ENCODE data around the gene CCDC182.
A peak's percentile ranks its signal among the peaks of the same experiment; 100 is the strongest.

CCDC182 gene

GRCh38 chr17:57707892-57708291, 37.2 kb downstream of the CCDC182 start:
- peak overlapping the region; percentile 41 for H3K4me3 ChIP-seq (ENCODE audit: low read length)

DNA sequence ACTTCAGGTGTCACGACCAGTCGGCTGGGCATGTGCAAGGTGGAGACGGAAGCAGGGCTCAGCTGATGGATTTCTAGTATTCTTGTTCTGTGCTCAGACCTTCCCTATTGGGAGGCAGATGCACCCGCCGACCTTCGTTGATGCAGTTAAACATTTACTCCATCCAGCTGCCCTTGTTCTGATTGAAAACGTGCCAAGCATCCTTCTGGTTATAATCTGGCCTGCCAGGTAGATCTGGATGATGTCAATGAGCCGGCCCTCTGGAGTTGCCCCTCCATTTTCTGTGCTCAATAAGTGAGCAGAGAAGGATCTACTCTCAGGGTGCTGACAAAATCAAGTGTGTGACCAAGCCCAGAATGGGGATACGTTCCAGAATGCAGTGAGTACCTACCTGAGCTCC, 38.3 kb downstream of the CCDC182 start:
- no peak overlapping the region for H3K4me3 ChIP-seq (ENCODE audit: low read length)
- H3K9ac ChIP-seq (ENCODE audit: low read depth, low read length), result no peak overlapping the region
- H3K9me3 ChIP-seq (ENCODE audit: insufficient read depth, low read depth, low read length), result no peaks in the 10 kb centered on the region
- no peaks in the 10 kb centered on the region for H3K27me3 ChIP-seq (ENCODE audit: insufficient read depth, low read length)
- H3K27ac ChIP-seq (ENCODE audit: low read length), result no peak overlapping the region
- H3K36me3 ChIP-seq (ENCODE audit: insufficient read depth, low read depth, low read length), result no peaks in the 10 kb centered on the region
- peaks cover 7% of the 10 kb centered on the region; the same call in 1 of the 2 replicates for H3K4me1 ChIP-seq (ENCODE audit: insufficient read depth, low read length)

More at GRCh38 chr17:57707892-57708291, 37.2 kb downstream of the CCDC182 start:
- H3K36me3 ChIP-seq (ENCODE audit: insufficient read depth, low read depth, low read length), result no peaks in the 10 kb centered on the region
- peaks cover 7% of the 10 kb centered on the region; the same call in 1 of the 2 replicates for H3K4me1 ChIP-seq (ENCODE audit: insufficient read depth, low read length)
- no peak overlapping the region for H3K9ac ChIP-seq (ENCODE audit: low read depth, low read length)
- no peaks in the 10 kb centered on the region for H3K9me3 ChIP-seq (ENCODE audit: insufficient read depth, low read depth, low read length)
- no peaks in the 10 kb centered on the region for H3K27me3 ChIP-seq (ENCODE audit: insufficient read depth, low read length)
- H3K27ac ChIP-seq (ENCODE audit: low read length), result no peak overlapping the region

DNA sequence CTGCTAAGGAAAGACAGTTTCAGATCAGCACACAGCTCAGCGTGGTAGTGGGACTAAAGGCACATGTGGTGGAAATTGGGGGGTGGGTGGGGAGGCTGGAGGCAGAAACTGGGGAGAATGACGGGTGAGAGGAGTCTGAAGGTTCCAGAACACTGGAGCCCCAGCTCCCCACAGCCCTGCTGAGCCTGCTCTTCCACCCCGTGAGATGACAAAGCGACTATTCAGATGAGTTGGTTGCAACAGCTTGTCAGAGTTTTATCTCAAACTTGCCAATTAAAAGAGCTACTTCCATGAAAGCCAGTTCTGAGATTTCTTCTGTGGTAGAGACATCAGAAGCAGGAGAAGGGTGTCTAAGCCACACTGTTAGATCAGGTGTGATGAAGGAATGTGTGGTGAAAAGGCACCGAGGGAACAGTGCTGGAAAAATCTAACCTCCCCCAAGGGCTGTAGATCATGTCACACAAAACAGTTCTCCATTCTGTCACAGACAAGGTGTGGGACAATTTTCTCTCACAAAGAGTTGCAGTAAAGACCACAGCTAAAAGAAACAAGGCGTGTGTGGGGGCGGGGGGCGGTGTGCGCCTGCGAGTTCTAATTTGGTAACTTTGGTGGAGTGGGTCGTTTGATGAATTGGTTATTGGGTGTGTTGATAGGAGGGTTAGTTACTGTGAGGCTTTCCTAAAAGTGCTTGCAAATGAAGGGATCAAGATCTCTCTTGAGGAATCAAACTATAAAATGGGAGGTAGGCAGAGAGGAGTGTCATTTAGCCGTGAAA, 39.0 kb downstream of the CCDC182 start:
- Histone ChIP-seq H3K4me3 (ENCODE audit: low read length) (no peak overlapping the region), H3K9ac (ENCODE audit: low read depth, low read length) (no peak overlapping the region), H3K4me1 (ENCODE audit: insufficient read depth, low read length) (peaks cover 7% of the 10 kb centered on the region; the same call in 1 of the 2 replicates), H3K9me3 (ENCODE audit: insufficient read depth, low read depth, low read length) (no peaks in the 10 kb centered on the region), H3K27ac (ENCODE audit: low read length) (no peak overlapping the region), H3K36me3 (ENCODE audit: insufficient read depth, low read depth, low read length) (no peaks in the 10 kb centered on the region), H3K27me3 (ENCODE audit: insufficient read depth, low read length) (no peaks in the 10 kb centered on the region)

DNA sequence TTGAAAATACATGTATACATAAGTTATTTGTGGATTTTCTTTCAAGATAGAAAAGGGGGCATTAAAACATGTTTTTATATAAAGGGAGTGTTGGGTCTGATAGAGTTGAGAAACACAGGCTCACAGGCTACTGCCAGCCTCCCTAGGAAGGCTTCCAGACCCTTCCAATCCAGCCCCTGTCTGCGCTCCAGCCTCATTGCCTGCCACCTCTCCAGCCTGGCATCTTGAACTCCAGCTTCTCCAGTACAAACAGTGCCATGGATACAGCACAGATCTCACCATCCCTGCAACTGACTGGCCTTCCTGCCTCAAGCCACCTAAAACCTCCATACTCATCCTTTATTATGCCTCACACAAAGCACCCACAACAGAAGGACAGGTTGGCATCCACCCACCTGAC, 40.7 kb downstream of the CCDC182 start:
- Histone ChIP-seq H3K4me3 (ENCODE audit: low read length) (no peak overlapping the region), H3K9ac (ENCODE audit: low read depth, low read length) (no peak overlapping the region; the same call in 1 of the 2 replicates), H3K27ac (ENCODE audit: low read length) (no peak overlapping the region), H3K4me1 (ENCODE audit: insufficient read depth, low read length) (peaks cover 7% of the 10 kb centered on the region; the same call in 1 of the 2 replicates), H3K9me3 (ENCODE audit: insufficient read depth, low read depth, low read length) (no peaks in the 10 kb centered on the region), H3K36me3 (ENCODE audit: insufficient read depth, low read depth, low read length) (no peaks in the 10 kb centered on the region), H3K27me3 (ENCODE audit: insufficient read depth, low read length) (0 out of 2 replicates have a peak, but pooled peaks cover 2% of the 10 kb centered on the region)

DNA sequence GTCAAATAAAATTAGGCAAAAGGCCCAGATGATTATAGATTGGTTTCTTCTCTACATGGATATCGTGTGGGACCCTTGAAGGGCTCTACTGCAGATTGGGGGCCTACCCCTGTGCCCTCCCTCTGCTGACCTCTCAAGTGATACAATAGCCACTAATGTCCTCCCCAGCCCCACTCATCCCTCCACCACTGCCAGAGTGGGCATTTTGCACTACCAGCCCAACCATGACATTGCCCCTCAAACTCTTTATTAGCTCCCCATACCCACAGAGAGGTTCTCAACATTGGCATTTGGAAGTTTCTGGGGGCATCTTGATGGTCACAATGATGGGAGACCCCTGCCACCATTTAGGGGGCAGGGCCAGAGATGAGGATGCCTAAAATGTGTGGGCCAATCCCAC, 41.8 kb downstream of the CCDC182 start:
- Histone ChIP-seq H3K27me3 (ENCODE audit: insufficient read depth, low read length) (0 out of 2 replicates have a peak, but pooled peaks cover 4% of the 10 kb centered on the region), H3K9me3 (ENCODE audit: insufficient read depth, low read depth, low read length) (no peaks in the 10 kb centered on the region), H3K9ac (ENCODE audit: low read depth, low read length) (no peak overlapping the region), H3K4me1 (ENCODE audit: insufficient read depth, low read length) (peaks cover 4% of the 10 kb centered on the region; the same call in 1 of the 2 replicates), H3K4me3 (ENCODE audit: low read length) (no peak overlapping the region), H3K27ac (ENCODE audit: low read length) (no peak overlapping the region), H3K36me3 (ENCODE audit: insufficient read depth, low read depth, low read length) (no peaks in the 10 kb centered on the region)

GRCh38 chr17:57701124-57701523, 44.0 kb downstream of the CCDC182 start:
- H3K27ac ChIP-seq (ENCODE audit: low read length), result no peak overlapping the region
- no peak overlapping the region for H3K9ac ChIP-seq (ENCODE audit: low read depth, low read length)
- no peak overlapping the region for H3K4me3 ChIP-seq (ENCODE audit: low read length)
- H3K9me3 ChIP-seq (ENCODE audit: insufficient read depth, low read depth, low read length), result no peaks in the 10 kb centered on the region
- no peaks in the 10 kb centered on the region for H3K36me3 ChIP-seq (ENCODE audit: insufficient read depth, low read depth, low read length)
- H3K27me3 ChIP-seq (ENCODE audit: insufficient read depth, low read length), result 0 out of 2 replicates have a peak, but pooled peaks cover 8% of the 10 kb centered on the region
- no peaks in the 10 kb centered on the region for H3K4me1 ChIP-seq (ENCODE audit: insufficient read depth, low read length)

GRCh38 chr17:57699751-57700219, 45.3 kb downstream of the CCDC182 start:
- Histone ChIP-seq H3K27ac (ENCODE audit: low read length) (no peak overlapping the region), H3K4me3 (ENCODE audit: low read length) (no peak overlapping the region), H3K36me3 (ENCODE audit: insufficient read depth, low read depth, low read length) (no peaks in the 10 kb centered on the region), H3K9me3 (ENCODE audit: insufficient read depth, low read depth, low read length) (no peaks in the 10 kb centered on the region), H3K27me3 (ENCODE audit: insufficient read depth, low read length) (0 out of 2 replicates have a peak, but pooled peaks cover 8% of the 10 kb centered on the region), H3K4me1 (ENCODE audit: insufficient read depth, low read length) (no peaks in the 10 kb centered on the region), H3K9ac (ENCODE audit: low read depth, low read length) (no peak overlapping the region)

DNA sequence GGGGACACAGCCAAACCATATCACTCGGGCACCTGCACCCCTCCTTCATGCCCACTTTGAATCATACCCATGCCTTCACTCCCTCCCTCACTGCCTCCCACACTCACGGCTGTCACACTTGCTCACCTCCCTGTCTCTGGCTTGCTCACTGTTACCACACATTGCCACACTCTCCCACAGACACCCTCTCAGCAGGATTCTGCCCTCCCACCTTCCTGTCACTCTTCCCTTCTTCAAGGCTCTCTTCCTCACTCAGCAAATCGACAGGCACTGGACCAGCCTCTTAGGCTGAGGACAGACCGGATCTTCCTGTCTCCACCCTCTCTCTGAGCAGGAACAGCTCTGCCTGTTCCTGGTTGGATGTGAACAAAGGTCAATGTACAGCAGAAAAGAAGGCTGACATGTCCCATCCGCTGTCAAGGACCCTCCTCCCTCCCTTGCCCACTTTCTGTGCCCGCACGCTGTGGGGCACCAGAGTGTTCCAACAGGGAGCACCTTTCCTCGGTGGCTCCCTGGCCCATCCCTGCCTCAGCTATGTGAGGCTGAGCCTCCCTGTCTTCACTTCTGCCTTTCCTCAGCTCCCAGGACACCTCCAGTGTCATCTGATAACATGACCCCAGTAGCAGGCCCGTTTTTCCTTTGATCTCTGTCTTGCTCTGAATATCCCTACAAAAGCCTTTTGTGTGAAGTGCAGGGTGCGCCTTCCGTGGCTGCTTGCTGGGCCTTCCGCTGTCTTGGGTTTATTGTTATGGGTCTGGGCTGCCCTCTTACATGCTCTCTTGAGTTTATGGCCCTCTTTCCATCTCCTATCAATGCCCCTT, 47.0 kb downstream of the CCDC182 start:
- no peaks in the 10 kb centered on the region for H3K4me1 ChIP-seq (ENCODE audit: insufficient read depth, low read length)
- H3K4me3 ChIP-seq (ENCODE audit: low read length), result no peak overlapping the region
- H3K9ac ChIP-seq (ENCODE audit: low read depth, low read length), result no peak overlapping the region
- no peak overlapping the region for H3K27ac ChIP-seq (ENCODE audit: low read length)
- H3K27me3 ChIP-seq (ENCODE audit: insufficient read depth, low read length), result 0 out of 2 replicates have a peak, but pooled peaks cover 8% of the 10 kb centered on the region
- no peaks in the 10 kb centered on the region for H3K36me3 ChIP-seq (ENCODE audit: insufficient read depth, low read depth, low read length)
- H3K9me3 ChIP-seq (ENCODE audit: insufficient read depth, low read depth, low read length), result no peaks in the 10 kb centered on the region

DNA sequence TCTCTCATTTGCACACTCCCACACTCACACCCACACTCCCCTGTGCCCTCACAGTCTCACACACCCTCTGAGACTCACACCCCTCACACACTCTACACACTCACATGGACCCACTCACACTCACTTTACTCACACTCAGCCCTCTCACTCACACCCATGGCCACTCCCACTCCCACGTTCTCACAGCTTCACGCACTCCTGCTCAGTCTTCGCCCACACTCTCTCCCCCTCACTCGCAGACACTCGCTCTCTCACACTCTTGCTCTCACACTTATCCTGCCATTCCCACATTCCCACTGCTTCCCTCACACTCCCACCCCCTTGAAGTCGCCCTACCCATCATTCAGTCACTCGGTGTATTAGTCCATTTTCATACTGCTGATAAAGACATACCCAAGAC, 47.9 kb downstream of the CCDC182 start:
- Histone ChIP-seq H3K9me3 (ENCODE audit: insufficient read depth, low read depth, low read length) (no peaks in the 10 kb centered on the region), H3K27ac (ENCODE audit: low read length) (no peak overlapping the region), H3K36me3 (ENCODE audit: insufficient read depth, low read depth, low read length) (no peaks in the 10 kb centered on the region), H3K4me3 (ENCODE audit: low read length) (no peak overlapping the region), H3K9ac (ENCODE audit: low read depth, low read length) (no peak overlapping the region), H3K4me1 (ENCODE audit: insufficient read depth, low read length) (no peaks in the 10 kb centered on the region), H3K27me3 (ENCODE audit: insufficient read depth, low read length) (0 out of 2 replicates have a peak, but pooled peaks cover 8% of the 10 kb centered on the region)

- Histone ChIP-seq H3K27ac (ENCODE audit: low read length) (no peak overlapping the region), H3K9ac (ENCODE audit: low read depth, low read length) (no peak overlapping the region)
These were observed 49.0 kb downstream of the CCDC182 start for GRCh38 chr17:57696050-57696449.

More at GRCh38 chr17:57696050-57696449, 49.0 kb downstream of the CCDC182 start:
- no peak overlapping the region for H3K4me3 ChIP-seq (ENCODE audit: low read length)
- no peaks in the 10 kb centered on the region for H3K9me3 ChIP-seq (ENCODE audit: insufficient read depth, low read depth, low read length)
- no peaks in the 10 kb centered on the region for H3K36me3 ChIP-seq (ENCODE audit: insufficient read depth, low read depth, low read length)
- H3K4me1 ChIP-seq (ENCODE audit: insufficient read depth, low read length), result no peaks in the 10 kb centered on the region
- 0 out of 2 replicates have a peak, but pooled peaks cover 8% of the 10 kb centered on the region for H3K27me3 ChIP-seq (ENCODE audit: insufficient read depth, low read length)
